ENCODE measurements around the gene BCAP31.
"Not testable (repeated sequence)": the region's sequence is repeated elsewhere in the genome, so short reads cannot be mapped to it uniquely, and the experiment has no call there.

BCAP31 gene

GRCh38 chrX:153763298-153763932, 39.2 kb upstream of the BCAP31 start:
- no peak for DNase-seq (ENCODE audit: low read depth)
- no peak for TF ChIP-seq CTCF (IDR thresholded peaks at IDR 0.05; ENCODE audit: low read depth, low read length)
- no peak for TF ChIP-seq MYC (IDR thresholded peaks at IDR 0.05; ENCODE audit: low read depth, low read length)
- TF ChIP-seq POLR2A (IDR thresholded peaks at IDR 0.05; ENCODE audit: extremely low read depth, insufficient read length) = no peak
- TF ChIP-seq, protein P1, sequence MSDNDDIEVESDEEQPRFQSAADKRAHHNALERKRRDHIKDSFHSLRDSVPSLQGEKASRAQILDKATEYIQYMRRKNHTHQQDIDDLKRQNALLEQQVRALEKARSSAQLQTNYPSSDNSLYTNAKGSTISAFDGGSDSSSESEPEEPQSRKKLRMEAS (IDR thresholded peaks at IDR 0.05; ENCODE audit: low read depth, low read length) = no peak
- H3K4me3 ChIP-seq (ENCODE audit: low read depth, low read length) = no peak overlapping the region

DNA sequence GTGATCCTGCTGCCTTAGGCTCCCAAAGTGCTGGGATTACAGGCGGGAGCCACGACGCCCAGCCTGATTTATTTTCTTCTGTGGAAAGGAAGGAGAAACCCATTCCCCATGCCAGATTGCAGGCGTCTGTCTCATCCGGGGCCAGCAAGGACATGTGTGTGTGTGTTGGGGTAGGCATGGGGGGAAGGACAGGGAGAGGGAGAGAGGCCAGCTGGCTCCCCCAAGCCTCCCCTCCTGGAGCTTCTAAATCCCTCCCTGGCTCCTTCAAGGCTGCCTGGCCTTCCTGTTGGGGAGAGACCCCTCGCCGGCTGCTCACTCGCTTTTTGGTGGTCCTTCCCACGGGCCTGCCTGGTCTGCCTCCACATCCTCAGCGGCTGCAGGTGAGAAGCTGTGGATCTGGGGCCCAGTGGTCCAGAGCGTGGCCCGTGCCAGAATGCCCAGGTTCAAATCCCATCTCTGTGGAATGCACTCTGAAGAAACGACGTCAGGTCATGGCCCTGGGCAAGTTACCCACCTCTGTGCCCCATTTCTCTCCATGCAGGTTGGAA, 38.5 kb upstream of the BCAP31 start:
- TF ChIP-seq, protein P1 (IDR thresholded peaks at IDR 0.05; ENCODE audit: low read depth, low read length) = no peak
- no peak for TF ChIP-seq MYC (IDR thresholded peaks at IDR 0.05; ENCODE audit: low read depth, low read length)
- TF ChIP-seq POLR2A (IDR thresholded peaks at IDR 0.05; ENCODE audit: extremely low read depth, insufficient read length) = no peak
- TF ChIP-seq CTCF (IDR thresholded peaks at IDR 0.05; ENCODE audit: low read depth, low read length) = no peak
- no peak for DNase-seq (ENCODE audit: low read depth)
- H3K4me3 ChIP-seq (ENCODE audit: low read depth, low read length) = no peak overlapping the region

- TF ChIP-seq, protein P1 (IDR thresholded peaks at IDR 0.05; ENCODE audit: low read depth, low read length) = no peak
- TF ChIP-seq CTCF (IDR thresholded peaks at IDR 0.05; ENCODE audit: low read depth, low read length) = no peak
- no peak for TF ChIP-seq POLR2A (IDR thresholded peaks at IDR 0.05; ENCODE audit: extremely low read depth, insufficient read length)
- TF ChIP-seq MYC (IDR thresholded peaks at IDR 0.05; ENCODE audit: low read depth, low read length) = no peak
- DNase-seq (ENCODE audit: low read depth) = no peak
- H3K4me3 ChIP-seq (ENCODE audit: low read depth, low read length) = no peak overlapping the region
Observed at GRCh38 chrX:153761863-153762262, 37.7 kb upstream of the BCAP31 start.

GRCh38 chrX:153755136-153755535, 30.9 kb upstream of the BCAP31 start:
- no peak for DNase-seq (ENCODE audit: low read depth)
- H3K4me3 ChIP-seq (ENCODE audit: low read depth, low read length) = no peak overlapping the region
- TF ChIP-seq, protein P1 (IDR thresholded peaks at IDR 0.05; ENCODE audit: low read depth, low read length) = no peak
- TF ChIP-seq CTCF (IDR thresholded peaks at IDR 0.05; ENCODE audit: low read depth, low read length) (no peak), POLR2A (IDR thresholded peaks at IDR 0.05; ENCODE audit: extremely low read depth, insufficient read length) (no peak), MYC (IDR thresholded peaks at IDR 0.05; ENCODE audit: low read depth, low read length) (no peak)

DNA sequence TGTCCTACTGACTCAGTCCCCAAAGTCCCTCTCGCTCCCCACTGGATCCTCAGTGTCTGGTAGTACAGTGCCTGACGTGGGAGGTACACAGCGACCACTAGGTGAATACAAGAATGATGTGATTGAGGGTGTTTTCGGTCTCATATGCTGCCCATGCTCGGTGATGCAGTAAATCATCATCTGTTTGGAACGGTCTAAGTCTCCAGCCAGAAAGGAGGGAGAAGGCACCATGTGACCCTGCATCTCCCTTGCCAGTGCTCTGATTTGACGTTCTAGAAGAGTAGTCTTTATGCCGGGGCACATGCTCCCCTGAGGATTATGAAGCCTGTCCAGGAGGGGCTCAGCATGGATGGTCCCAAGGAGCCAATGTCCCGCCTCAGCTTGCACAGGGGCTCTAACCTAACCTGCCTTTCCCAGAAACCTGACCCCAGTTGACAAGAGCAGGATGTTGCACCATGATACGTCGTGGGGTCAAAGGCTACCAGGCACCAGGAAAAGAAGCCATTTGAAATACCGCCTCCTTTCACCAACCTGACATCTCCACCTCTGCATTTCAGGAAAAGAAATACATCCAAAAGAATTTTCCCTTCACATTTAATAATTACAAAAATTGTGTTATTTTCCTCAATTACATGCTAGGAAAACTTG, 26.1 kb upstream of the BCAP31 start:
- TF ChIP-seq MYC (IDR thresholded peaks at IDR 0.05; ENCODE audit: low read depth, low read length) (no peak), POLR2A (IDR thresholded peaks at IDR 0.05; ENCODE audit: extremely low read depth, insufficient read length) (no peak), CTCF (IDR thresholded peaks at IDR 0.05; ENCODE audit: low read depth, low read length) (no peak)
- TF ChIP-seq, protein P1 (IDR thresholded peaks at IDR 0.05; ENCODE audit: low read depth, low read length) = no peak
- no peak overlapping the region for H3K4me3 ChIP-seq (ENCODE audit: low read depth, low read length)
- no peak for DNase-seq (ENCODE audit: low read depth)

DNA sequence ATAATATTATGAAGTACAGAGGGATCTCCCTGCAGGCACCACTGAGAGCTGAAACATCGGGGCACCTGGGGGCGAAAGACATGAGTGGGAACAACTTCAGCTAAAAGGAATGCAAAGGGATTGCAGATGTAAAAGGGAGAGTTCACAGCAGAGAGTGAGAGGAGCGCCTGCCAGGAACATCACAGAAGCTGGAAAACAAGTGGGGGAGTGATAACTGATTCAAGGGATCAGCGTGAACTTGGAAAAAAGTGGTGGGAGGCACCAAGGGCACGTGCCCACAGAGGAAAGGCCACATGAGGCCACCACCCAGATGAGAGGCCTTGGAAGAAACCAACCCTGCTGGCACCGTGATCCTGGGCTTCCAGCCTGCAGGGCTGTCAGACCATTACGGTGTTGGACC, 24.8 kb upstream of the BCAP31 start:
- not testable (repeated sequence) for DNase-seq (ENCODE audit: low read depth); H3K4me3 ChIP-seq (ENCODE audit: low read depth, low read length)

DNA sequence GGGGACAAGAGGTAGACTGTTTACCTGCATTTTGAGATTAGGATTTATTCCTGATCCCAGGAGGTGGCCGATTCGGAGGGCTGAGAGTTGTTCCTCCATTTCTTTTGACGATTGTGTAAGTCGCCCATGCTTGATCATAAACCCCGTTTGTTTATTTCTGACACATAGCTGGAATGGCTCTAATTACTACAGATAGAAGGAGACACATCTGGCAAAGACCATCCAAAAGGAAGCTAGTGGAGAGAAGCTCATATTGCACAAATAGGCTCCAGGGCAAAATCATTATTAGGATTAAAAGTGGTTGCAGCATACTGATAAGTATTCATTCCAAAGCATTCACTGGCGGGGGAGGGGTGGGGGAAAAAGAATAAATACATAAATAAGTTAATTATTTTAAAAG, 22.8 kb upstream of the BCAP31 start:
- DNase-seq (ENCODE audit: low read depth) = not testable (repeated sequence)

More for the DNA sequence above, 22.8 kb upstream of the BCAP31 start:
- H3K4me3 ChIP-seq (ENCODE audit: low read depth, low read length) = not testable (repeated sequence)
